CD4-positive, alpha-beta T cell treated with Interleukin-4 for 4 hours (primary cell): Measurements from ENCODE around the gene PADI2.
A peak's percentile ranks its signal among the peaks of the same experiment; 100 is the strongest.

Experiments used
- DNase-seq: peaks from one replicate; pipeline ENCODE4 v3.0.0-alpha.2; 2020

Gene PADI2

GRCh38 chr1:17053685-17054410, 65.4 kb downstream of the PADI2 start, which contains the start of gene SDHB:
SDHB (minus strand) TSS chr1:17054032; CDS start chr1:17054019, 13 bp downstream.
- peak; percentile 98 for DNase-seq

- no peak for DNase-seq
These were observed 66.1 kb downstream of the PADI2 start for GRCh38 chr1:17053086-17053684.

GRCh38 chr1:17052641-17053040, 66.6 kb downstream of the PADI2 start:
- DNase-seq: no peak

GRCh38 chr1:17052038-17052437, 67.2 kb downstream of the PADI2 start:
- DNase-seq: no peak

- DNase-seq: no peak
These were observed 71.3 kb downstream of the PADI2 start for GRCh38 chr1:17047924-17048323.

GRCh38 chr1:17046334-17046657, 73.0 kb downstream of the PADI2 start:
- DNase-seq: no peak

GRCh38 chr1:17045634-17046333, 73.5 kb downstream of the PADI2 start:
- peak; percentile 43 for DNase-seq

GRCh38 chr1:17045150-17045549, 74.1 kb downstream of the PADI2 start:
- no peak for DNase-seq

GRCh38 chr1:17043676-17044075, 75.6 kb downstream of the PADI2 start:
- DNase-seq: no peak

GRCh38 chr1:17040135-17040534, 79.1 kb downstream of the PADI2 start:
- no peak for DNase-seq

GRCh38 chr1:17039522-17039921, 79.7 kb downstream of the PADI2 start:
- no peak for DNase-seq

- no peak for DNase-seq
These were observed 85.8 kb downstream of the PADI2 start for GRCh38 chr1:17033481-17033880.

- DNase-seq: no peak
These were observed 86.5 kb downstream of the PADI2 start for GRCh38 chr1:17032741-17033140.

- DNase-seq: no peak
These were observed 87.8 kb downstream of the PADI2 start for GRCh38 chr1:17031436-17031835.

- no peak for DNase-seq
These were observed 89.0 kb downstream of the PADI2 start for GRCh38 chr1:17030206-17030605.

- no peak for DNase-seq
These were observed 90.5 kb downstream of the PADI2 start for GRCh38 chr1:17028662-17029188.

- DNase-seq: no peak
These were observed 91.4 kb downstream of the PADI2 start for GRCh38 chr1:17027900-17028299.

- no peak for DNase-seq
These were observed 91.8 kb downstream of the PADI2 start for GRCh38 chr1:17027403-17027802.

- no peak for DNase-seq
These were observed 94.5 kb downstream of the PADI2 start for GRCh38 chr1:17024721-17025120.

GRCh38 chr1:17023573-17023972, 95.7 kb downstream of the PADI2 start:
- no peak for DNase-seq

GRCh38 chr1:17023102-17023501, 96.1 kb downstream of the PADI2 start:
- no peak for DNase-seq

- DNase-seq: no peak
These were observed 97.4 kb downstream of the PADI2 start for GRCh38 chr1:17021896-17022295.

- DNase-seq: no peak
These were observed 98.7 kb downstream of the PADI2 start for GRCh38 chr1:17020502-17020901.

GRCh38 chr1:17018849-17019248, 100.4 kb downstream of the PADI2 start:
- DNase-seq: no peak
